B cell (primary cell): ENCODE data around the gene SURF6. TPM values are rescaled to one million over a fixed set of nuclear protein-coding genes. Genes with fewer than 3 reads are reported as not detected.

ENCODE experiments used
- ATAC-seq: fragments of 200-7000 bp; cut with Tn5 transposase; one replicate; pipeline ENCODE4 v1.10.0; 2021; ENCODE audit warnings: low read depth, mild to moderate bottlenecking, moderate number of reproducible peaks, moderate library complexity
- CTCF ChIA-PET: fragments of 350-600 bp; sonication (Branson Sonifier 250); formaldehyde crosslinking; loops from one replicate; lab custom pipeline; 2021; ENCODE audit warnings: antibody characterized with exemption, inconsistent platforms; lab: Charles Lee
- POLR2A ChIA-PET: fragments of 350-600 bp; sonication (Branson Sonifier 250); formaldehyde crosslinking; loops from one replicate; lab custom pipeline; 2021; ENCODE audit warnings: antibody characterized with exemption; lab: Charles Lee
- DNase-seq: peaks from one replicate; pipeline ENCODE4 v3.0.0; 2013
- H2AFZ ChIP-seq: 2 replicates; pipeline ENCODE4 v1.6.1; 2012; ENCODE audit warnings: mild to moderate bottlenecking, low read depth, low read length; ENCODE audit not compliant: insufficient read depth, poor library complexity, severe bottlenecking
- H3K27ac ChIP-seq, 2 donors: 1 replicate in 1 of 2; 2 replicates in 1 of 2; pipeline ENCODE4 v1.5.1; 2012 to 2013; ENCODE audit warnings: low read length in 2 of 2, mild to moderate bottlenecking in 2 of 2, moderate library complexity in 1 of 2
- H3K27me3 ChIP-seq, 4 experiments: fragments of 200-600 bp in 1 of 4; sonication (generic) in 1 of 4; replicated peaks in 1 of 4; 1 replicate in 2 of 4; 2 replicates in 2 of 4; pipeline versions ENCODE4 v1.6.1 to v1.7.0; 2013 to 2016; ENCODE audit warnings: low read length in 3 of 4, mild to moderate bottlenecking in 2 of 4, mixed read lengths in 1 of 4, moderate library complexity in 1 of 4; ENCODE audit not compliant: insufficient read depth in 4 of 4, control insufficient read depth in 3 of 4; ENCODE audit errors: control extremely low read depth in 1 of 4
- H3K36me3 ChIP-seq, 2 experiments: replicated peaks in 1 of 2; 1 replicate in 1 of 2; 2 replicates in 1 of 2; pipeline versions ENCODE4 v1.6.1 to v1.7.1; 2013; ENCODE audit warnings: low read length in 1 of 2; ENCODE audit not compliant: insufficient read depth in 2 of 2, control insufficient read depth in 1 of 2; ENCODE audit errors: control extremely low read depth in 1 of 2, extremely low read depth in 1 of 2
- H3K4me1 ChIP-seq, 2 donors: fragments of 200-600 bp in 1 of 2; sonication (generic) in 1 of 2; 1 replicate in 1 of 2; 2 replicates in 1 of 2; pipeline versions ENCODE4 v1.5.1 to v1.6.1; 2013 to 2017; ENCODE audit warnings: low read length in 2 of 2; ENCODE audit not compliant: control insufficient read depth in 2 of 2, insufficient read depth in 2 of 2
- H3K4me2 ChIP-seq: replicated peaks from 2 replicates; pipeline ENCODE3; 2012; ENCODE audit warnings: mild to moderate bottlenecking, low read depth, low read length; ENCODE audit not compliant: poor library complexity, severe bottlenecking
- H3K4me3 ChIP-seq, 5 experiments: fragments of 200-600 bp in 1 of 5; sonication (generic) in 1 of 5; 1 replicate in 3 of 5; 2 replicates in 2 of 5; pipeline versions ENCODE4 v1.5.1 to v1.7.0; 2011 to 2016; ENCODE audit warnings: low read length in 4 of 5, mild to moderate bottlenecking in 4 of 5, low read depth in 2 of 5, control low read depth in 1 of 5, moderate library complexity in 1 of 5; ENCODE audit not compliant: insufficient read depth in 1 of 5; ENCODE audit errors: control extremely low read depth in 1 of 5, extremely low read depth in 1 of 5
- H3K79me2 ChIP-seq: fragments of 200-600 bp; sonication (generic); one replicate; pipeline ENCODE4 v1.6.0; 2016; ENCODE audit warnings: low read length; ENCODE audit not compliant: control insufficient read depth, insufficient read depth
- H3K9ac ChIP-seq: fragments of 200-600 bp; sonication (generic); 2 replicates; pipeline ENCODE4 v1.6.1; 2017; ENCODE audit warnings: mild to moderate bottlenecking, low read length, moderate library complexity
- H3K9me3 ChIP-seq, 3 donors: one replicate each; pipeline versions ENCODE4 v1.6.1 to v1.7.1; 2013; ENCODE audit warnings: low read length in 2 of 3; ENCODE audit not compliant: control insufficient read depth in 2 of 3, insufficient read depth in 1 of 3; ENCODE audit errors: control extremely low read depth in 1 of 3
- H4K20me1 ChIP-seq: 2 replicates; pipeline ENCODE4 v1.6.0; 2012; ENCODE audit warnings: mild to moderate bottlenecking, low read length; ENCODE audit not compliant: insufficient read depth, control insufficient read depth, poor library complexity, severe bottlenecking
- H3K27ac Mint-ChIP-seq: one replicate; pipeline ENCODE4 v1.8.0; 2021; ENCODE audit warnings: mixed read lengths
- H3K27me3 Mint-ChIP-seq: one replicate; pipeline ENCODE4 v1.8.0; 2021; ENCODE audit warnings: mixed read lengths
- H3K4me1 Mint-ChIP-seq: one replicate; pipeline ENCODE4 v1.8.0; 2021; ENCODE audit warnings: mixed read lengths
- H3K4me3 Mint-ChIP-seq: one replicate; pipeline ENCODE4 v1.8.0; 2021; ENCODE audit warnings: mixed read lengths
- H3K9me3 Mint-ChIP-seq: one replicate; pipeline ENCODE4 v1.8.0; 2022; ENCODE audit warnings: mixed read lengths; ENCODE audit not compliant: insufficient read depth
- EZH2 ChIP-seq: IDR thresholded peaks from 2 replicates; pipeline ENCODE4 v1.6.1; 2012; ENCODE audit warnings: borderline replicate concordance, low read depth, mild to moderate bottlenecking, moderate library complexity, low read length; ENCODE audit not compliant: insufficient read depth, poor library complexity, severe bottlenecking
- WGBS: methylation state at CpG from one replicate; pipeline ENCODE4 v1.1.5; 2013; ENCODE audit warnings: missing lambda C conversion rate; ENCODE audit not compliant: insufficient coverage; 5-methylcytosine and 5-hydroxymethylcytosine counted together
- intact Hi-C: fragments of 100-400 bp; cut with micrococcal nuclease; formaldehyde crosslinking; loops from one replicate; pipeline ENCODE4 v1.10.0; 2022
- polyA plus RNA-seq: library from polyadenylated mRNA; depleted of rRNA; stranded (reverse); fragments of >200 nt; gene quantifications from 2 replicates; pipeline ENCODE4 v1.2.3, GENCODE V29; 2012
- total RNA-seq, 2 donors: library from RNA; stranded (reverse); fragments of 120-200 nt in 1 of 2; gene quantifications; 1 replicate in 1 of 2; 2 replicates in 1 of 2; pipeline versions ENCODE4 v1.2.3 to v1.2.4, GENCODE V29; 2013 to 2022
- TF ChIP-seq, protein P1 (sequence below): fragments of 200-600 bp; IDR thresholded peaks from one replicate; pipeline ENCODE4 v1.8.0; 2022; ENCODE audit warnings: antibody characterized with exemption, mild to moderate bottlenecking

SURF6 gene
- total and polyA plus RNA-seq, 2 donors (not counting 1 experiment from before 2014, with no cell fraction given) = 14.7 to 25.9 TPM

DNA sequence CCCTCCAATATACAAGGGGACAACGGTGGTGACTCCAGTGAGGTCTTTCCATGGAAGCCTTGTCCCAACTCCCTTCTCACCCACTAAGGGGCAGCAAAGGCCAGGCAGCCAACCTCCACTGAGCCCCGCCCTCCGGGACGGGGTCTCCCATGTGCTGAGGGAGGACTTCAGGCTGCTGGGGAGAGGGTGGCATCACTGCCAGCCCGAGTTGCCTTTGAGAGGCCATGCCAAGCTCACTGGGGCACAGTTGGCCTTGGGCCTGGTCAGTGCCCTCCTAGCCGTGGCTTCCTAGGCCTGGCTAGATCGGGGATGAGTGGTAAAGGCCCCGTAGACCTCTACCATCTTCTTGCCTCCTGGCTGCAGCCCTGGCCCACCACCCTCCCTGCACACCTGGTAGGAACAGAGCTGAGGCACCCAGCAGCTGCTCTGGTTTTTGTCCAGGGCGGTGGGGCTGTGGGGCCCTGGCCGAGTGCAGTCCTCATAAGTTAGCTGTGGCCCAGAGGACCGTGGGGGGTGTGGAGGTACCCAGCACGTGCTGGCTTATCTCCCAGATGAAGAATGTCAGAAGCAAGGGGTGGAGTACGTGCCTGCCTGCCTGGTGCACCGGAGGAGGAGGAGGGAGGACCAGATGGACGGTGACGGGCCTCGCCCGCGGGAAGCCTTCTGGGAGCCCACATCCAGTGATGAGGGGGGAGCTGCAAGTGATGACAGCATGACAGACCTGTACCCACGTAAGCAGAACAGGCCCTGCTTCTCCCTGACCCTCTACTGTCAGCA lies 23.6 kb upstream of the SURF6 start:
- Histone ChIP-seq H3K9me3 (peaks cover 0 to 3% (median 0%) of the 10 kb centered on the region in 3 donors), H3K9ac (no peak overlapping the region), H3K4me1 (peaks cover 16 to 29% of the 10 kb centered on the region in 2 donors), H4K20me1 (peaks cover 34% of the 10 kb centered on the region), H3K27ac (no peak overlapping the region), H3K27me3 (no peaks in the 10 kb centered on the region), H3K79me2 (peaks cover 39% of the 10 kb centered on the region), H3K4me3 (no peak overlapping the region), H2AFZ (no peak overlapping the region), H3K36me3 (peaks cover 0 to 56% of the 10 kb centered on the region in 2 experiments), H3K4me2 (no peak overlapping the region)
- CTCF ChIA-PET = interaction anchor here (1.1 to 2.0 kb wide), 2 partner anchors 12 to 43 kb away, joined by 3 to 7 read pairs; partner anchors contain the start of genes MED22 and RPL7A
- intact Hi-C loops = loop anchor here (10.0 kb wide), 1 partner anchor 175 kb away; no protein-coding TSS in a partner anchor
- POLR2A ChIA-PET = no interaction called here
- DNase-seq (no peak), ATAC-seq (no peak)
- H3K9me3 Mint-ChIP-seq = no peaks in the 10 kb centered on the region
- no peak overlapping the region for H3K4me3 Mint-ChIP-seq
- TF ChIP-seq, protein P1, sequence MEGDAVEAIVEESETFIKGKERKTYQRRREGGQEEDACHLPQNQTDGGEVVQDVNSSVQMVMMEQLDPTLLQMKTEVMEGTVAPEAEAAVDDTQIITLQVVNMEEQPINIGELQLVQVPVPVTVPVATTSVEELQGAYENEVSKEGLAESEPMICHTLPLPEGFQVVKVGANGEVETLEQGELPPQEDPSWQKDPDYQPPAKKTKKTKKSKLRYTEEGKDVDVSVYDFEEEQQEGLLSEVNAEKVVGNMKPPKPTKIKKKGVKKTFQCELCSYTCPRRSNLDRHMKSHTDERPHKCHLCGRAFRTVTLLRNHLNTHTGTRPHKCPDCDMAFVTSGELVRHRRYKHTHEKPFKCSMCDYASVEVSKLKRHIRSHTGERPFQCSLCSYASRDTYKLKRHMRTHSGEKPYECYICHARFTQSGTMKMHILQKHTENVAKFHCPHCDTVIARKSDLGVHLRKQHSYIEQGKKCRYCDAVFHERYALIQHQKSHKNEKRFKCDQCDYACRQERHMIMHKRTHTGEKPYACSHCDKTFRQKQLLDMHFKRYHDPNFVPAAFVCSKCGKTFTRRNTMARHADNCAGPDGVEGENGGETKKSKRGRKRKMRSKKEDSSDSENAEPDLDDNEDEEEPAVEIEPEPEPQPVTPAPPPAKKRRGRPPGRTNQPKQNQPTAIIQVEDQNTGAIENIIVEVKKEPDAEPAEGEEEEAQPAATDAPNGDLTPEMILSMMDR = no peak
- TF ChIP-seq EZH2 = no peak
- no peak overlapping the region for H3K27ac Mint-ChIP-seq
- 95% methylated on average over 17 of the region's 20 CpGs for WGBS
- H3K4me1 Mint-ChIP-seq = peaks cover 30% of the 10 kb centered on the region
- no peaks in the 10 kb centered on the region for H3K27me3 Mint-ChIP-seq

DNA sequence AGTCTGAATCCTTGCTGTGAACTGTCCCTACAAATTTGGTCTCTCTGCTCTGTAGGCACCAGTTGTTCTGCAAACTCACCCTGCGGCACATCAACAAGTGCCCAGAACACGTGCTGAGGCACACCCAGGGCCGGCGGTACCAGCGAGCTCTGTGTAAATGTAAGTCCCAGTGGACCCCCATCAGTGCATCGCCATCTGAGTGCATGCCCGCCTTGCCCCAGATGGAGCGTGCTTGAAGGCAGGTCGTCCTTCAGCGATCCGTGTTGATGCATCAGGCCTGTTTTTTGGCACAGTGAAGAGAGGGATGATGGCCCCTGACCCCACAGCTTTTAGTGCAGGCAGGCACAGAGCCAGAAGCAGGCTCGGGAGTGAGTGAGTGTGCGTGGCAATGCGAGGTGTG lies 21.7 kb upstream of the SURF6 start:
- Histone ChIP-seq H2AFZ (no peak overlapping the region), H3K27ac (no peak overlapping the region), H3K4me3 (peak overlapping the region in 1 of 5 experiments; percentile 75), H3K9ac (no peak overlapping the region), H3K9me3 (peaks cover 0 to 3% (median 0%) of the 10 kb centered on the region in 3 donors), H4K20me1 (peaks cover 32% of the 10 kb centered on the region), H3K36me3 (peaks cover 0 to 52% of the 10 kb centered on the region in 2 experiments), H3K4me2 (peak overlapping the region; percentile 98), H3K27me3 (no peaks in the 10 kb centered on the region), H3K79me2 (peaks cover 52% of the 10 kb centered on the region), H3K4me1 (peaks cover 16 to 29% of the 10 kb centered on the region in 2 donors)
- no peaks in the 10 kb centered on the region for H3K27me3 Mint-ChIP-seq
- ChIA-PET POLR2A (no interaction called here), CTCF (interaction anchor here (0.9 to 2.0 kb wide), 2 partner anchors 14 to 21 kb away, joined by 3 to 11 read pairs; no protein-coding TSS in a partner anchor)
- WGBS = 96% methylated on average over 14 of the region's 14 CpGs
- no peaks in the 10 kb centered on the region for H3K9me3 Mint-ChIP-seq
- peak overlapping the region; percentile 89 for H3K4me3 Mint-ChIP-seq
- ATAC-seq (no peak), DNase-seq (no peak)
- peak overlapping the region; percentile 63 for H3K27ac Mint-ChIP-seq
- TF ChIP-seq, protein P1 = no peak
- no peak for TF ChIP-seq EZH2
- peaks cover 30% of the 10 kb centered on the region for H3K4me1 Mint-ChIP-seq
- intact Hi-C loops = loop anchor here (10.0 kb wide), 1 partner anchor 173 kb away; no protein-coding TSS in a partner anchor
